ENCODE results near the gene NUP42.

- no peak for TF ChIP-seq CTCF (IDR thresholded peaks at IDR 0.05 in 4 of 5, conservative IDR thresholded peaks at IDR 0.05 in 1 of 5)
- no peak for TF ChIP-seq POLR2A (IDR thresholded peaks at IDR 0.05)
Observed at GRCh38 chr7:23136216-23136615, 45.6 kb upstream of the NUP42 start.
